ENCODE data around the gene DUSP22.

DNA sequence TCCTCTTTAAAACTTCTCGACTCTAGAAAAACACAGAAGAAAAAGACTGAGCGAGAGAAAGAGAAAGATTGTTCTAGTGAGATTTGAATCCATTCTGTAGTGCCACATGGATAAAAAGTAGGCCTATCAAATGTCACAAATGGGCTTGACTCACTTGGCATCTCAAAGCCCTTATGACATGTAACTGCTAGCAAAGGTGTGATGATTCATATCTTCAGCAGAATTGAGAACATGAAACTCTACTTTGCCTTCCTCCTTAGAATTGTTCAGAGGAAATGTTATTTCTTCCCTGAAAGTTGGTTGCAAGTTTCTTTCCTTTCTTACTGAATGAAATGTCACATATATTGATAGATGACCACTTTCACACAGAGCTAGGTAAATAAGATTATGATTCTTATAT, 40.4 kb upstream of the DUSP22 start:
- TF ChIP-seq GATA3 (IDR thresholded peaks at IDR 0.05; ENCODE audit: low read depth, low read length) (no peak), GATA2 (IDR thresholded peaks at IDR 0.05; ENCODE audit: low read depth, low read length) (no peak)

Data from SH-SY5Y (cell line).